Thoracic aorta (tissue), 2 donors: ENCODE data around the gene MLC1. TPM values are rescaled to one million over a fixed set of nuclear protein-coding genes. Genes with fewer than 3 reads are reported as not detected.

Experiments used
- ATAC-seq: fragments of 150-250 bp; one replicate; pipeline ENCODE4 v1.8.0; 2017; ENCODE audit warnings: low read depth; ENCODE audit not compliant: insufficient number of reproducible peaks, low FRiP score
- DNase-seq: peaks from one replicate; pipeline ENCODE4 v3.0.0-alpha.2; 2020; ENCODE audit warnings: low spot score
- H3K27ac ChIP-seq, 2 donors: fragments of 200-600 bp; sonication (generic); 1 replicate in 1 of 2; 2 replicates in 1 of 2; pipeline ENCODE4 v1.5.1; 2016; ENCODE audit warnings: mild to moderate bottlenecking in 2 of 2, moderate library complexity in 2 of 2
- H3K27me3 ChIP-seq: fragments of 200-600 bp; sonication (generic); replicated peaks from 2 replicates; pipeline ENCODE4 v1.6.0; 2016; ENCODE audit warnings: mild to moderate bottlenecking; ENCODE audit not compliant: insufficient read depth
- H3K36me3 ChIP-seq: fragments of 200-600 bp; sonication (generic); one replicate; pipeline ENCODE4 v1.5.1; 2016
- H3K4me1 ChIP-seq, 2 donors: fragments of 200-600 bp; sonication (generic); 1 replicate in 1 of 2; 2 replicates in 1 of 2; pipeline versions ENCODE4 v1.5.1 to v1.6.0; 2016; ENCODE audit warnings: low read depth in 2 of 2, mild to moderate bottlenecking in 1 of 2; ENCODE audit not compliant: control insufficient read depth in 1 of 2
- H3K4me3 ChIP-seq: fragments of 200-600 bp; sonication (generic); 2 replicates; pipeline ENCODE4 v1.5.1; 2016; ENCODE audit warnings: mild to moderate bottlenecking
- H3K9me3 ChIP-seq: fragments of 200-600 bp; sonication (generic); 2 replicates; pipeline ENCODE4 v1.5.1; 2016
- total RNA-seq, 2 donors: library from RNA; depleted of rRNA; stranded (reverse); fragments of >200 nt; gene quantifications; one replicate each; pipeline versions ENCODE4 v1.1.0 to v1.2.3, GENCODE V29; 2016
- TF ChIP-seq, protein P1 (sequence below): fragments of 200-600 bp; sonication (generic); IDR thresholded peaks from one replicate; pipeline ENCODE4 v1.5.1; 2019; ENCODE audit warnings: antibody characterized with exemption

MLC1 gene
- total RNA-seq, 2 donors from 2014 or later: 1.6 to 4.3 TPM

DNA sequence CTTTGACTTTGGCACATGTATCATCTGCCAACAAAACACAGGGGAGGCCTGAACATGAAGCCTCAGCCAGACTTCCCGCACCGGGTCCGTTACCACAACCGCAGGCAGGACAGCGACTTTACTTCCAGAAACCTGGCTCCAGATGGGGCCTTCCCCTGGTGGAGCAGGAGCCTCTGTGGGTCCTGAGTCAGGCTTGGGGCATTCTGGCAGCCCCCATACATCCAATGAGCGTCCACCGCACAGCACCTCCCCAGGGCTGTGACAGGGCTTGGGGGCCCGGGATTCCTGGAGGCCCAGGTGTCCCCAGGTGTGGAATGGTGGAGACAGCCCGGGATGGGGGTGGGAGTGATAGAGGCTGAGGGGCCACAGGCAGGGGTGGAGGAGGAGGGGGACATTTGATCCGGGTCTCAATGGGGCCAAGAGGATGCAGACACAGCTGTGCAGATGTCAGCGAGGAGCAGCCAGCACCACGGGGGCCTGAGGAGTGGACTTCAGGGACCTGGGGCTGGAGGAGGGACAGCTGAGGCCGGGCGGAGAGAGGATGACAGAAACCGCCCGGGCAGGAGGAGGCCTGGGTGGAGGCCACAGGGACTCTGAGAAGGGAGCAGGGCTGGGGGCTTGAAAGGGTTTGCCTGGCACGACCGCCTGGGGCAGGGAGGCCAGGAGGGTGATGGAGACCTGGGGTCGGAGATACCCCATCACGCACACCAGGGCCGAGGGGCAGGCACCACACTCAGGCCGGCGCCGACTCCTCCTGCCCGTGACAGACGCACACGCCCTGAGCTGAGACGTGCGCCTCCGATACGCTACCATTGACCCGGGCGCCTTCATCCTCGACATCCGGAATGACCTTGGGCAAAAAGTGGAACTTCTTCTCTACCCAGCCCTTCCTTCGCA is 35.7 kb downstream of the MLC1 start:
- DNase-seq: no peak

DNA sequence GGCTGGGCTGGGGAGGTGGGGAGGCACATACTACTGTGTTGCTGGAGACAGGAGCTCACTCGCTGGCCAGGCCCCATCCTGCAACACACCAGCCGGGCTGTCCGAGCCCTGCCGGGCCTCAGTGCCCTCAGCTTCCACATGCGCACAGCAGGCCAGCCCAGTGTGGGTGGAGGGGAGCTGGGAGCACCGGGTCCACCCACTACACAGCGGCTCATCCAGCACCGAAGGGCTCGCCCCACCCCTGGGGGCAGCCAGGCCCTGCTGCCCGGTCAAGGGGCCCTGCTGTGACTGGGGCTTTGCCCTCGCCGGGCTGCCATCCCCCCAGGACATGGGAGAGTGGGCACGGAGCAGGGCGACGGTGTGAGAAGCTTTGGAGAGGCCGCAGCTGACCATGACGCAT is 36.4 kb downstream of the MLC1 start:
- no peak for DNase-seq
- Histone ChIP-seq H3K36me3 (no peaks in the 10 kb centered on the region), H3K4me3 (no peak overlapping the region), H3K27me3 (no peaks in the 10 kb centered on the region), H3K4me1 (no peaks in the 10 kb centered on the region), H3K9me3 (peaks cover 4% of the 10 kb centered on the region), H3K27ac (no peak overlapping the region)
- TF ChIP-seq, protein P1, sequence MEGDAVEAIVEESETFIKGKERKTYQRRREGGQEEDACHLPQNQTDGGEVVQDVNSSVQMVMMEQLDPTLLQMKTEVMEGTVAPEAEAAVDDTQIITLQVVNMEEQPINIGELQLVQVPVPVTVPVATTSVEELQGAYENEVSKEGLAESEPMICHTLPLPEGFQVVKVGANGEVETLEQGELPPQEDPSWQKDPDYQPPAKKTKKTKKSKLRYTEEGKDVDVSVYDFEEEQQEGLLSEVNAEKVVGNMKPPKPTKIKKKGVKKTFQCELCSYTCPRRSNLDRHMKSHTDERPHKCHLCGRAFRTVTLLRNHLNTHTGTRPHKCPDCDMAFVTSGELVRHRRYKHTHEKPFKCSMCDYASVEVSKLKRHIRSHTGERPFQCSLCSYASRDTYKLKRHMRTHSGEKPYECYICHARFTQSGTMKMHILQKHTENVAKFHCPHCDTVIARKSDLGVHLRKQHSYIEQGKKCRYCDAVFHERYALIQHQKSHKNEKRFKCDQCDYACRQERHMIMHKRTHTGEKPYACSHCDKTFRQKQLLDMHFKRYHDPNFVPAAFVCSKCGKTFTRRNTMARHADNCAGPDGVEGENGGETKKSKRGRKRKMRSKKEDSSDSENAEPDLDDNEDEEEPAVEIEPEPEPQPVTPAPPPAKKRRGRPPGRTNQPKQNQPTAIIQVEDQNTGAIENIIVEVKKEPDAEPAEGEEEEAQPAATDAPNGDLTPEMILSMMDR: no peak
- ATAC-seq: no peak

More for the DNA sequence above, 35.7 kb downstream of the MLC1 start:
- Histone ChIP-seq H3K36me3 (no peaks in the 10 kb centered on the region), H3K4me1 (no peaks in the 10 kb centered on the region), H3K27ac (no peak overlapping the region), H3K27me3 (no peaks in the 10 kb centered on the region), H3K4me3 (no peak overlapping the region), H3K9me3 (peaks cover 4% of the 10 kb centered on the region)
- TF ChIP-seq, protein P1: no peak
- ATAC-seq: no peak

DNA sequence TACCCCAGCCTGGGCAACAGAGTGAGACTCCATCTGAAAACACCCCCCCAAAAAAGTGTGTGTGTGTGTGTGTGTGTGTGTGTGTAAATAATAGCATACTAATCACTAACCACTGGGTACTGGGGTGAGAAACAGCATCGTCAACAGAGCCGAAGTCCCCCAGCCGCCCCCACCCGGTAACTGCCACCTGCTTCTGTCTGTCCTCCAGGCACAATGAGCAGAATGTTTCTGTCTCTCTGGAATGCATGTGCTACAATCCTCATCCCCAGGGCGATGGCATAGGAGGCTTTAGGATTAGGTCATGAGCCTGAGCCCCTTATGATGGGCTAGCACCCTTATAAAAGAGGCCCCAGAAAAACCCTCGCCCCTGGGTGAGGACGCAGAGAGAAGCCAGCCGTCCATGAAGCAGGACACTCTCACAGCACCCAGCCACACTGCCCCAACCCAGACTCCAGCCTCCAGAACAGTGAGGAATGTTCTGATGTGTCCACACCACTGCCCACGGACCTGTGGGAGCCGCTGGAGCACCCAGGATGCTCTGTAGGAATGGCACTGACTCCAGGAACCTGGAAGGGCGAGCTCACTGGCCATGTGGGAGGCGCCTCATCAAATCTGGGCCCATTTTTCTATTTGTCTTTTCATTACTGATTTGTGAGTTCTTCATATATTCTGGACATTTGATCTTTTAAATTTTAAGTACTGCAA is 37.0 kb downstream of the MLC1 start:
- Histone ChIP-seq H3K27ac (no peak overlapping the region), H3K36me3 (no peaks in the 10 kb centered on the region), H3K4me3 (no peak overlapping the region), H3K27me3 (no peaks in the 10 kb centered on the region), H3K9me3 (peaks cover 3% of the 10 kb centered on the region), H3K4me1 (no peaks in the 10 kb centered on the region)
- ATAC-seq (no peak), DNase-seq (no peak)
- TF ChIP-seq, protein P1: no peak

DNA sequence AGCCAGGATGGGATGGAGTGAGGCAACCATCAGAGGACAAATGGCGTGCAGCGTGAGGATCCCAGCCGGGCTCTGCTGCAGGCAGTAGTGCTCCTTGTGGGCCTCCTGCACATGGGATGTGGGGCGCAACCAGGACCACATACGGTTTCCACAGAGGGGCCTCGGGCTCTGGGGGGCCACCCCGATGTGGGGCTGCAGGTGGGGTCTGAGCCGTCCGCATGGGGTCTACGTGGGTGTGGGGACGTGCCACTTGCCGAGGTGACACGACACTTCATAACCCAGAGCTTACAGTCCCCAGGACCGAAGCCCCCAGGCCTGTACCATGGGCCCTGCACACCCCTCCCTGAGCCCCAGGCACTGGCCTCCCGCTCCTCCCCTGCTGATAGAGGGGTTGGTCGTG is 37.9 kb downstream of the MLC1 start:
- no peaks in the 10 kb centered on the region for H3K9me3 ChIP-seq
- H3K4me1 ChIP-seq: no peaks in the 10 kb centered on the region
- DNase-seq (no peak), ATAC-seq (no peak)
- TF ChIP-seq, protein P1: no peak
- no peak overlapping the region for H3K27ac ChIP-seq
- no peak overlapping the region for H3K4me3 ChIP-seq
- H3K27me3 ChIP-seq: no peaks in the 10 kb centered on the region
- H3K36me3 ChIP-seq: no peaks in the 10 kb centered on the region

DNA sequence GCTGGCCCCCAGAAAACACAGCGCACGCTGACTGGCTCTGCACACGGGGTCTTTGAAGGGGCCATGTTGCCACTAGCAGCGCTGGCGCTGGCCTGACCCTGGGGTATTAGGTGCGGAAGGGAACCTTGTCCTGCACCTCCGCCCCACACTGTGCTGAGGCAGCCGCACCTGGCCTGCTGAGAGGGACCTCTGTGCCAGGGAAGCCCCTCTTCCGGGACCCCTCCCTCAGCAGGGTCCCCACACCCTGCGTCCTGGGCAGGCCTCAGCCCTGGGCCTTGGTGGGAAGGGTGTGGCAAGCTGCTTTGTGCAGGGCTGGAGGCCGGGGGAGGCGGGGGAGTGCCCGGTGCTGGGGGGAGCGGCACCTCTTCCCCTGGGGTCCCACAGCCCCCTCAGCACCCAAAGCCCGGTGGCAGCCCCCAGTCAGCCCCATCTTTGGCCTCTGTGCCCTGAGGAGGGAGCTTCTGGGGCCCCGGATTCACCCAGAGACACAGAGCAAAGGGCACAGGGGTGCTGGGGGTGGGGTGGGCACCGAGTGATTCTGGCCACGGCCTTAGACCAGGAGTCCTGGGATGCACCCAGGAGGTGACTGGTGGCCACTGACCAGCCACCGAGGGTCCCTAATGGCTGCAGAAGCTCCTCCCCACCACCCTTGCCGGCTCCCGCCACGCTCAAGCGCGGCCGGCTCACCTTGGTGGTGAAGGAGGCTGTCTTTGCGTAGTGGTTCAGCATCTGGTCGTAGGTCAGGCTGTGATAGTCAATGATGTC is 38.6 kb downstream of the MLC1 start:
- no peak overlapping the region for H3K4me3 ChIP-seq
- H3K27me3 ChIP-seq: no peaks in the 10 kb centered on the region
- TF ChIP-seq, protein P1: no peak
- no peaks in the 10 kb centered on the region for H3K9me3 ChIP-seq
- H3K4me1 ChIP-seq: no peaks in the 10 kb centered on the region
- H3K27ac ChIP-seq: no peak overlapping the region
- no peaks in the 10 kb centered on the region for H3K36me3 ChIP-seq
- DNase-seq: no peak
- no peak for ATAC-seq
